NCI-H1092 treated with DMSO at 0.1 percent for 48 hours (cell line): ENCODE data around the gene BPIFB6.

Source experiments
- DNase-seq: peaks from one replicate; lab custom pipeline; 2025; lab: John Stamatoyannopoulos, UW

Gene BPIFB6

GRCh38 chr20:33002087-33002808 is 29.2 kb upstream of the BPIFB6 start:
- no peak for DNase-seq

GRCh38 chr20:33004141-33004751 is 27.2 kb upstream of the BPIFB6 start, which contains the start of gene SUN5:
Gene SUN5, minus strand, starts transcription at chr20:33004433. Its CDS starts 93 bp downstream, at chr20:33004340.
- DNase-seq = no peak

DNA sequence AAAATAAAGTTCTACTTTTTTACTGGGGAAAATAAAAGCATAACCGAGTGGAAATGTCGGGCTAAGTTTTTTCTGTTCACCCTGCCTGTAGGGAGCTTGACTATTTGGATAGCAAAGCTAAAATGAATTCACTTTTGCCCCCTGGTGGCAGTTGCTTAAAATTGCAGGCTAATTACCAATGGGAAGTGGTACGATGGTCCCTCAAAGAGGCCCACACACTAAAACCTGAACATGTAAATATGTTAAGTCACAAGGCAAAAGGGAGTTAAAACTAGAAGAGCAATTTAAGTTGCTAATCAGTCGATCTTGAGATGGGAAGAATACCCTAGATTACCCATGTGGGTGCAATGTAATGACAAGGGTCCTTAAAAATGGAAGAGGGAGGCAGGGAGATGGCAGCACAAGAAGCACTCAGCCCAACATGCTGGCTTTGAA is 26.3 kb upstream of the BPIFB6 start:
- no peak for DNase-seq

DNA sequence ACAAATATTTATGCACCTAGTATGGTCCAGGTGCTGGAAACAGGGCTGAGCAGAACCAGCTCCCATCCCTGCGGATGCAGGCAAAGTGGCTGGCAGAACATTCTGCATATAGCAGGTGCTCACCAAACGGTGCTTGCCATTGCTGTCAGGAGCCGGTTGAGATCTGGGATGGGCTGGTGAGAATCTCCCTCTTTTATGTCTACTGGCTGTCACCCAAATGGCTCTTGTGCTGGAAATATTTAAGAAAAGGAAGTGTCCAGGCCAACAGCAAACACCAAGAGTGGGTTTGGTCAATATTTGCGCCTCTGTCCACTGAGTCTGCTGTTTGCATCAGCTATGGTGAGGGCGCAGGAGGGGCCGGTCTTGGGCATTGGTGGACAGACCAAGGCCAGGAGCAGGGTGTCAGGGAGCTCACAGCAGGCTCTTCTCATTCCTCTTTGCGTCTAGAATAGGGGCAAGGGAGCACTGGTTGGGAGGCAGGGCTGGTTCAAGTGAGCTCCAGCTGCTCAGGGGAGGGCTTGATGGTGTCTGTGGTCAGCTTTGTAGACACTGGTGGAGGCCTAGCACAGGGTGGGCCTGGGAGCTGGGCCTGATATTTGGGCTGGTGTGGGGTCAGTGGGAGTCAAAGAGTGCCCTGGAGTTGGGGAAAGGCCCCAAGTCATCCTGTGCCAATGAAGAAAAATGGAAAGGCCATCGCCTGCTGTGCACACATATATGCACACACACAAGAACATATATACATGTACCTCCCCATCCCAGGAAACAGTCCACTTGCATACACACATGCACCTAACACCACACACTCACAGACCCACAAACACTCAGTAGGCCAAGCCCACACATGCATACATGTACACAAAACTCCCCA is 25.3 kb upstream of the BPIFB6 start:
- DNase-seq = no peak

DNA sequence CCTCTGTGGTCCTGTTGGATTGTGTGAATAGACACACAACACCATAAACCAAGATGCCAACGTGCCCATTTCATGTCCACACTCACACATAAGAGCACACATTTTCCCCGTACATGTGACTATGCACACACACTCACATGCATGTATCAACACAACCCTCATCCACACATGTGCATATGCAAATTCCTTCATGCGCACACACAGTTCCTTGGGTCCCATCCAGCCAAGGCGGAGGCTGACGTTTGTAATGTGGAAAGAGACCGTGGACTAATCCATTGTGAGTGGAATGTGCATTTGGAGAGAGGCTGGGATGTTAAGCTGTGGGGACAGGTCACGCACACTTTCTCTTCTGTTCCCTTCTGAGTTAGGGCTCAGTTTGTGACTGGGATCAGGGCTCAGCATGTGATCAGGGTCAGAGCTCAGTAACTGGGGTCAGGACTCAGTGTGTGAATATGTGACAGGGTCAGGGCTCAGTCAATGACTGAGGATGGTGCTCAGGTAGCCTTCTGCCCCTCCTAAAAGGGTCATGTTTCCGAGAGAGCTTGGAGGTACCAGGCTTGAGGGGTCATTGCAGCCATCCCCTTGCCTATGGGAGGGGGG is 24.6 kb upstream of the BPIFB6 start:
- DNase-seq = no peak

DNA sequence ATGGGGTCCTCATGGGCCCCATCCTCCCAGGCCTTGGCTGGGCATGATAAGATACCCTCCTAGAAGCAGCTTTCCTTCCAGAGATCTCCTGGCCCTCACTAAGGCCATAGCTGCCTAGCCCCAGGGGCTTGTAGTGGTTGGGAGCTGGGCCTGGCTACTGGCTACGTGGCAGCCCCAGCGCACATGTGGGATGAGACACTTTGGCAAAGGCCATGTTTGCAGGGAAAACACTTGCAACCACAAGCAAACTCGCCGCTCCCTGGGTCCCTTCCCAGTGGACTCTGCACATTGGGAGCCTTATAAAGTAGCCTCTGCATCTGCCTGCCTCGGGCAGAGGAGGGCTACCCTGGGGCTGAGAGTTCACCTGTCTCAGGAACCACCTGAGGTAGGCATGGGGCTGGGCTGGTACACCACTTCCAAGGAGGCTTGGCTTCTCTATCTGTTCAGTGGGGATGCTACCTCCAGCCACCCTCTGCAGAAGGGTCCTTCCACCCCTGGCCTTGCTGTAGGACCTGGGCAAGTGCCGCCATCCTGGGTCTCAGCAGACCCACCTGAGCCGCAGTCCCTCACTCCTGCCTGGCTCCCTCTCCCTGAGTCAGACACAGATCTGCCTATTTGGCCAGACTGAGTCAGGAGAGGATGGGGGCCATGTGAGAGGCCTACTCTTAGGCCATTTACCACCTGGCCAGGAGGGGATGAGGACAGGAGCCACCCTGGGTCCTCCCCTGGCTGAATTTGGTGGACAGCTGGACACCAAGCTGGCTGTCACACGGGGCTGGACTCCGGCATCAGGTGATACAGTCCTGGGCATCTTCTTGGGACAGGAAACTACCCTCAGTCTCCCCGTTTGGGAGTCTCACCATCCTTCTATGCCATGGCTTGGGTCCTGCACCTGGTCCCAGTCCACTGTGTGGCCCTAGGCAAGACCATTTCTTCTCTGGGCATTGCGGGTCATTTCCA is 23.8 kb upstream of the BPIFB6 start, which contains the start of gene BPIFB2:
TSS of gene BPIFB2 (plus strand) at position 329 of the 960 bp plus-strand sequence. CDS start 871 bp downstream, outside the sequence.
- no peak for DNase-seq

- DNase-seq = no peak
Observed at GRCh38 chr20:33008336-33009213, 22.9 kb upstream of the BPIFB6 start.

DNA sequence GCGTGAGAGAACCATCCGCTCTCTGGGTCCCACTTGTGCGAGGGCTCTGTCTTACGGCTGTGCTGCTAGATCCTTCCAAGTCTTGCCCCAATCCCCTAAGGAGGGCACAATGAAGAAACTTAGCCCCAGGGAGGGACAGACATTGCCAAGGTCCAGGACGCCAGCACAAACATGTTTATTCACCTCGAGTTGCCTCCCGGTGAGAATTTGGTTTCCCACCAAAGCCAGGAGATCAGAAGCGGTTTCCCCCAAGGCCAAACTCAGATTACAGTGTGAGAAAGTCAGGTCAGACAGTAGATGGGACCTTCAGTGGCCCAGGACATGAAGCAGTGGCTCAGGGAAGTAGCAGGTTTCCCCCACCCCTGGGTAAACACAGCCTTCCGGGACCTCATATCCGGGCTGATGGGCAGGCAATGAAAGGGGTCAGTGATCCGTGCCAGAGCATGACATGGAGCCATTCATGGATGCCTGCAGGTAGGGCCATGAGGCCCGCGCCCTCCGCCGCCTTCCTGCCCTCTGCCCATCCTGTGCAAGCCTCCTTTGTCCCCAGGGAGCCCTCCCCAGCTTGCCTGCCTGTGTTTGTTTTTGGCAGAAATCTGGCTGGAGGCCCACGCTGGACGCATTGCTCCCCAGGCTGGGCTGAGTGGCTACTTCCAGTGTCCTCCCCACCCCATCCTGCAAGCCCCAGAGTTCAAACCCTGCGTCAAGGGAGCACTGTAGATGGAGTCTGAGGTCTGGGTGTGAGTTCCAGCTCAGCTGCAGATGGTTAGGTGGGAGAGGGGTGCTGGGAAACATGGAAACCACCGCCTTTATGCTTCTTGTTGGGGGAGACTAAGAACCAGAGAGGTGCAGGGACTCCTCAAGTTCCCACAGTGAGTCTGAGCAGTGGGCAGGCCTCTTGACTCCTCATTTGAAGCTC is 22.0 kb upstream of the BPIFB6 start:
- DNase-seq = peak; percentile 45

DNA sequence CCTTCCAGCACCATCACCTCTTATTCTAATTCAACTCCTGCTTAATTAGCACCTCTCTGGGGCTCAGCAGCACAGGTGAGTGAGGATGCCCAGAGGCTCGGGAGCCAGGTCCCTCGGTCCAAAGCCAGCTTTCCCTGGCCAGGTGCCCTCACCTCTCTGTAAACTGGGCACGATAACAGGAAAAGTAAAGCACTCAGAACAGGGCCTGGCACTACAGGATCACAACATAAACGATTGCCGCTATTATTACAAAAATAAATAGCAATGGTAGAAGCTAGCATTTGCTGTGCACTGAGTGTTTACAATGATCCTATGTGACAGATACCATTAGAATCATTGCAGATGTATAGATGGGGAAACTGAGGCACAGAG is 21.3 kb upstream of the BPIFB6 start:
- no peak for DNase-seq

DNA sequence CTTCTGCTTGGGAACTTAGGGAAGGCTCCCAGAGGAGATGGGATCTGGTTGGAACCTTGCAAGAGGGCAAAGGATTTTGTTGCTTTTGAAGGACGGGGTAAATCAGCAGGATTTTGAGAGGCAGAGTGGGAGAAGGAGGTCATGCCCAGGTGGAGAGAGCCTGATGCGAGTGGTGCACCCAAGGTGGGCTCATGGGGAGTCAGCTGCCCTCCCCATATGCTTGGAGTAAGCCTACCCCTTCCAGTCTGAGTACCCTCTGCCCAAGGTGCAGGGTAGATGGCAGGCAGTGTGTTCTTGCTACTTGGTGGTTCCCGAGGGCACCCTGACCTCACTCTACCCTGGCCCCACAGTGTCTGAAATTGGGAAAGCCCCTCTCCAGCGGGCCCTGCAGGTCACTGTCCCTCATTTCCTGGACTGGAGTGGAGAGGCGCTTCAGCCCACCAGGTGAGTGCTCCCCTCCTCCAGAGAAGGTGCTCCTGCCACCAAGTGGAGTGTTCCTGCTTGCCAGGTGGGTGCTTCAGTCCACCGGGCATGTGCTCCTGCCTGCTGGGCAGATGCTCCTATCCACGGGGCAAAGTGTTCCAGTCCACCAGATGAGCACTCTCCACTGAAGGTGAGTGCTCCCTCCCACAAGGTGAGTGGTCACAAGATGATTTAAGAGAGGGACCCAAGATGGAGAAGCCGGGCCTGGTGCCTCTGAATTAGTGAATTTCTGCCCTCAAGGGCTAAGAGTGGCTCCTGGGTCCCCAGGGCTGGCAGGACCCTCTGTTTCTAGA is 20.6 kb upstream of the BPIFB6 start:
- DNase-seq = no peak

GRCh38 chr20:33012327-33013189 is 18.9 kb upstream of the BPIFB6 start:
- no peak for DNase-seq

DNA sequence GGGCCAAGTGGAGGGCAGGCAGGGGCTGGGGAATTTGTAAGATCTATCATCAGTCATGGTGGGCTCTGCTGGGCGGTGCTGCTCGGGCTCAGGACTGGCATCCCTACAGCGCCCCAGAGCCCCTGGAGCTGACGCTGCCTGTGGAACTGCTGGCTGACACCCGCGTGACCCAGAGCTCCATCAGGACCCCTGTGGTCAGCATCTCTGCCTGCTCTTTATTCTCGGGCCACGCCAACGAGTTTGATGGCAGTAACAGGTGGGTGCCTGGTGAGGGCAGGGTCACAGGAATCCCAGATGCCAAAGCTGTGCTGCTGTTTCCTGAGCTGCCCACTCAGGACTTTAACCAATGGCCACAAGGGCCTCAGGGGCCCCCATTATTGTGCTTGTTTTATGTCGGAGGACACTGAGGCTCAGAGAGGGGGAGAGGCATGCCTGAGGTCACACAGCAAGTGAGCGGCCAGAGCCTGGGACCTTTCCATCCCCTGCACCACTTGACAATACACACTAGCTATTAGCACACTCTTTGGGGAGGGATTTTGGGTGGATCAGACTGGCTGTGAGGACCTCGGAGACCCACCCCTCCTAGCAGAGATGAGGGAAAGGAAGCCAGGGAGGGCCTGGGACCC is 17.6 kb upstream of the BPIFB6 start:
- DNase-seq = no peak

DNA sequence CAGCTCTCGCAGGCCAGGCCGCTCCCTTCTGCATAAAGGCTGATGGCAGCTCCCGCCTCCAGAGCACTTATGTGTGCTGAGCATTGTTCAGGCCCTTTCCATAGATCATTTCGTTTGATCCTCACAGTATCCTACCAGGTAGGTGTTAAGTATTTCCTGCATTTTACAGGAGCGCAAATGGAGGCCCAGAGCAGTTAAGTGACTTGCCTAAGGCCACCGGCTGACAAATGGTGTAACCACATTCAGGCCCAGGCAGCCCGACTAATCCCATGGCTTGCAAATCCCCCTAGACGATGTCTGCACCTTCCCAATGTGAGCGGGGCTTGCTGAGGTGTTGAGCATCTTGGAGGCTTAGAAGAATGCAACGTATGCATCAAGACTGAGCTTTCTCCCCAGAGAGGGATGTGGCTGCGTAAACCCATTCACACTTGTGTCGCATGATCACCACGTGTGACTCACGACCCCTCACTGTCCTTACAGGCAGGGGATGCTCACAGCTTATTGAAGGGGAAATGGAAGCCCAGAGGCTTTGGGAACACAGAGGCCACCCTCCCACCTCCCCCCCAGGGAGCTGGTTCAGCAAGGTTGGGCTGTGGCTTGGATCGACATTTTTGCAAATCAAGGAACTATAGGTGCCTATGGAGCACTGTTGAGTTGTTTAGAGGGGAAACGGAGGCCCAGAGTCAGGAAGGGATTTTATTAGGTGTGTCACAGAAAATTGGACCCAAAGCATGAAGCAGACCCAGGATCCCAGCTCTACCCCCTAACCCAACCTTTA is 16.9 kb upstream of the BPIFB6 start:
- no peak for DNase-seq

- no peak for DNase-seq
Observed at GRCh38 chr20:33015114-33015484, 16.3 kb upstream of the BPIFB6 start.

DNA sequence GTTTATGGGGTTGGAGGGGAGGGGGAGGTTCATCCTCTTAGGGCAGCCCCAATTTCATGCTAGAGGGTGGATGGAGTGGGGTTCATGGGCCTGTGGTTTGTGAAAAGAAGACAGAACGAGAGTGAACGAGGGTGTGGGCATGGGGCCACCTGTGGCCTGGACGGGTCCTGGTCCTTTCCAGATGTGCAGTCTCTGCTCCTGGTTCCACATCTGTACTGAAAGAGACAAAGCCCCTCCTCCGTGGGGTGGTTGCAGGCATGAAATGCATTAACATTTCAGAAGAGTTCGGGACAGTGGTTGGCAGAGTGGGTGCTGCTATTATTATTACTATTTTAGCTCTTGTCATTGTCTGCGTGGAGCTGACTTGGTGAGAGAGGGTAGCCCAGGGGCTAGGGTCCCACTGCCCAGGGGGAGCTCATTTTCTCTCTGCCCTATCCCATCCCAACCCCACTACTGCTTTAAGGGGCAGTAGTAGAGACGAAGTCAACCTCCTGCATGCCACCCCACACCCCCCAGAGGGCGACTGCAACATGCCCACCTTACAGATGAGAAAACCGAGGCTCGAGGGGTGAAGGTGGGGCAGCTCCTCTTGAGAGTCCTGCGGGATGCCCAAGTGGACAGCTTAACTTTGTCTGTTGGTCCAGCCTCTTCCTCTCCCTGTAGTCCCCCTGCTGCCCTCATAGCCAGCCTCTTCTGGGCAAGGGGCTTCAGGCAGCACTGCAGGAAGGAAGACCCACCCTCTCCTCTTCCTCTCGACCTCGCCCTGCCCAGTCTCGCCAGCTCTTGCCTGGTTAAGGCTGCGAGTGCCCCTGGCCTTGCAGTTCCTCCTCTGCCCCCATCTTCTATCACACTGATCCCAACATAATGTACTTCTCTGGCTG is 15.5 kb upstream of the BPIFB6 start:
- DNase-seq = no peak
